Measurements from ENCODE around the gene MGAT3. TPM values are rescaled to one million over a fixed set of nuclear protein-coding genes. Genes with fewer than 3 reads are reported as not detected.

MGAT3 gene
- total and polyA plus RNA-seq, 9 donors = 0.91 to 5.9 (median 2.1) TPM

- Histone ChIP-seq H3K9me3 (no peaks in the 10 kb centered on the region), H3K4me1 (ENCODE audit: insufficient read depth) (peaks cover 2% of the 10 kb centered on the region), H3K27ac (no peak overlapping the region), H3K36me3 (no peaks in the 10 kb centered on the region), H3K27me3 (no peaks in the 10 kb centered on the region), H3K4me3 (no peak overlapping the region)
- DNase-seq = no peak
- intact Hi-C loops (cut with DNase I) = no loop called here
- 75 to 85% (median 80%) methylated on average over 3 of the region's 3 CpGs for WGBS, 3 donors
- TF ChIP-seq EP300 (IDR thresholded peaks at IDR 0.05) (no peak), CTCF (IDR thresholded peaks at IDR 0.05) (no peak), POLR2A (IDR thresholded peaks at IDR 0.05) (no peak)
Observed at GRCh38 chr22:39492186-39492585, 35.4 kb downstream of the MGAT3 start.

DNA sequence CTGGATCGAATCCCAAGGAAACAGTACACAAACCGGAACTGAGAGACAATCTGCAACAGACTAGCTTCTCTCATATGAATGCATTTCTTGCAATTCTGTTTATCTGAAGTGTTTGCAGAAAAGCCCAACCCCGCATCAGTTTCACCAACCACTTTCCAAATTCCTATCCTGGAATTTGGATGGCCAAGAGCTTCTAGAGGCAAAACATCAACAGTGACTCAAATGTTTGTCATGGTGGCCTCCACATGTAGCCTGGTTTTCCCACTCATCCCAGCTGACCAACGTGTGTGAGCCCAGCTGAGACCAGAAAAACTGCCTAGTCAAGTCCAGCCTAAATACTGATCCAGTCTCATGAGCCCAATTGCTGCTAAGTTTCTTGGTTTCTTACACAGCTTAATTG lies 36.9 kb downstream of the MGAT3 start:
- no peak for TF ChIP-seq POLR2A (IDR thresholded peaks at IDR 0.05)
- TF ChIP-seq EP300 (IDR thresholded peaks at IDR 0.05) = no peak
- no peak for TF ChIP-seq CTCF (IDR thresholded peaks at IDR 0.05)
- H3K4me1 ChIP-seq (ENCODE audit: insufficient read depth) = peaks cover 2% of the 10 kb centered on the region
- no peak overlapping the region for H3K27ac ChIP-seq
- no peaks in the 10 kb centered on the region for H3K36me3 ChIP-seq
- H3K4me3 ChIP-seq = no peak overlapping the region
- WGBS, 3 donors = 11 to 34% (median 16%) methylated on average over 4 of the region's 4 CpGs
- no peaks in the 10 kb centered on the region for H3K27me3 ChIP-seq
- DNase-seq = no peak
- intact Hi-C loops (cut with DNase I) = no loop called here
- H3K9me3 ChIP-seq = no peaks in the 10 kb centered on the region

GRCh38 chr22:39494471-39495120 lies 37.8 kb downstream of the MGAT3 start:
- Histone ChIP-seq H3K27ac (no peak overlapping the region), H3K36me3 (no peaks in the 10 kb centered on the region), H3K9me3 (no peaks in the 10 kb centered on the region), H3K27me3 (no peaks in the 10 kb centered on the region), H3K4me3 (no peak overlapping the region), H3K4me1 (ENCODE audit: insufficient read depth) (peaks cover 2% of the 10 kb centered on the region)
- intact Hi-C loops (cut with DNase I) = no loop called here
- WGBS, 3 donors = 82 to 83% (median 82%) methylated on average over 10 of the region's 10 CpGs
- TF ChIP-seq POLR2A (IDR thresholded peaks at IDR 0.05) (no peak), EP300 (IDR thresholded peaks at IDR 0.05) (no peak), CTCF (IDR thresholded peaks at IDR 0.05) (no peak)
- DNase-seq = no peak

DNA sequence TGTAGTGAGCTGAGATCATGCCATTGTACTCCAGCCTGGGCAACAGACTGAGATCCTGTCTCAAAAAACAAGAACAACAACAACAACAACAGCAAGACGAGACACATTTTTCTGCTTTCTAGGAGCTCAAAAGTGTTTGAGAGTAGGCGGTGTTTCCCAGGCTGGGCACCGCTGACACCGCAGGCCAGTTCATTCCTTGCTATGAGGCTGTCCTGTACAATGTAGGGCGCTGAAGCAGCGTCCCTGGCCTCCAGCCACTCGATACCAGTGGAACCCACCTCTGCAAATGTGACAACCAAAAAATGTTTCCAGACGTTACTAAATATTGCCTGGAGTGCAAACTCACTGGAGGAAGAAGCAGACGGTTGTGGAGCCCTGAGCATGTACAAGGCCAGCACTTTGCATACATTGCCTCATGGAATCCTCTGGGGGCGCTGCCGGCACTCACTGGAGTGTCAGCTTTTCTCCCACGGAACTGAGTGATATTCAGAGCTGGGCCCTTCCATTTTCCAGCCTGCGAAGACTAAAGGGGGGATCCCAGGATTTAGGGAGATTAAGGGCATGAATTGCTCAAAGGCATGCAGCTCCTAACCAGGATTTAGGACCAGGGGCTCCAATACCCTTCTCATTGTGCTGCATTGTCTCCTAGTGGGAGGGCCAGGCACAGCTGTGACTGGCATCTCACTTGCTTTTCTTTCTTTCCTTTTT lies 39.5 kb downstream of the MGAT3 start:
- no peak overlapping the region for H3K4me3 ChIP-seq
- TF ChIP-seq CTCF (IDR thresholded peaks at IDR 0.05) (peak; percentile 51 to 70 (median 52)), EP300 (IDR thresholded peaks at IDR 0.05) (no peak)
- peak; percentile 57 to 80 (median 68) for DNase-seq
- intact Hi-C loops (cut with DNase I) = loop anchor here in 1 of 4 donors (2.0 kb wide), 1 partner anchor 29 kb away; no protein-coding TSS in a partner anchor
- WGBS, 3 donors = 38 to 41% (median 40%) methylated on average over 13 of the region's 13 CpGs
- no peaks in the 10 kb centered on the region for H3K36me3 ChIP-seq
- H3K27me3 ChIP-seq = no peaks in the 10 kb centered on the region
- H3K27ac ChIP-seq = no peak overlapping the region
- H3K9me3 ChIP-seq = no peaks in the 10 kb centered on the region
- peaks cover 3% of the 10 kb centered on the region for H3K4me1 ChIP-seq (ENCODE audit: insufficient read depth)
